Measurements from ENCODE around the gene ANKRD33.

The ANKRD33 gene

DNA sequence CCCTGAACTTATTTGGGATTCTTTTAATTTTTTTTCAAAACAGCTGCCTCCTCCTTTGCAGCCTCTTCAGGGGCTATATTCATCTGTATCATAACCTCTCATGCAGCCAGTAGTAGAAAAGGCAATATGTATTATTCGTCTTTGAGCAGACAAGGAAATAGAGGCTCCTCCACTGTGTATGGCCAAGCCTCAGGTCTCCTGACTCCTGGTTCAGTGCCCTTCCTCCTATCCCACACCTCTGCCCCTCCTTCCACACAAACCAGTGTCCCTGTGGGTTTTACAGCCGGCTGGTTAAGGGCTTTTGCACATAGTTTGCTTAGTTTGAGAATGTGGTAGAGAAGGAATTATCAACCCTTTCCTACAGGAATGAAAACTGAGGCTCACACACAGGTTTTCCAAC, 10.6 kb downstream of the ANKRD33 start:
- in situ Hi-C loops (cut with HindIII; ENCODE audit: low sequenced_read_pairs) = no loop called here

DNA sequence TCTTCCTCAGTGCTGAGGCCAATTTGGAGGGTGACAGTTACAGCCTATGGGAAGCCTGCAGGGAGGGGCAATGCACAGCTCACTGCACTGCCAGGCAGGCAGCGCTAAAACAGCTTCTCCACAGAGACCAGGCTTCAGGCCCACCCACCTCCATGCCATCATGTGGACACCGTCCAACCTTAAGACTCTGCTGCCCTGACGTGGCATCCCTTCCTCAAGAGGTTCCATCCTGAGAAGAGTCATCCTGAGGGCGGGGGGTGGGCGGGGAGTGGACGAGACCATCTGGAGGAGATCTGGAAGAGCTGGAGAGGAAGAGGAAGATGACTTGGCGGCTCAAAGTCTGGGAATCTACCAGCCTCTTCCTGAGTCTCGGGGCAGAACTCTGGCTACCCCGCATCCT, 11.0 kb downstream of the ANKRD33 start:
- in situ Hi-C loops (cut with HindIII; ENCODE audit: low sequenced_read_pairs) = no loop called here

DNA sequence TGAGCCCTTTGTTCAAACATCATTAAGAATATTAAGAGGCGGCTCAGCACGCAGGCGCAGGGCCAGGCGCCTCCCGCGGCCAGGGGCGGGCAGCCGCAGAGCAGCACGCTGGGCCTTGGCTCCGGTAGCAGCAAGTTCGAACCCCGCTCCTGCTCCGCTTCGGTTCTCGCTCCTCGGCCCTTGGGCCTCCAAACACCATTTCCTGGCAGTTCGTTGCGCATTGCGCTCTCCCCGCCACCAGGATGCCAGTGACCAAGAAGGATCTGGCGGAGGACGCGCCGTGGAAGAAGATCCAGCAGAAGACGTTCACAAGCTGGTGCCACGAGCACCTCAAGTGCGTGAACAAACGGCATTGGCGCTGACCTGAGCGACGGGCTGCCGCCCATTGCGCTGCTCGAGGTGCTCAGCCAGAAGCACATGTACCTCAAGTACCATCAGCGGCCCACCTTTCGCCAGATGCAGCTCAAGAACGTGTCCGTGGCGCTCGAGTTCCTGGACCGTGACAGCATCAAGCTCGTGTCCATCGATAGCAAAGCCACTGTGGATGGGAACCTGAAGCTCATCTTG, 12.5 kb downstream of the ANKRD33 start:
- in situ Hi-C loops (cut with HindIII; ENCODE audit: low sequenced_read_pairs) = no loop called here

DNA sequence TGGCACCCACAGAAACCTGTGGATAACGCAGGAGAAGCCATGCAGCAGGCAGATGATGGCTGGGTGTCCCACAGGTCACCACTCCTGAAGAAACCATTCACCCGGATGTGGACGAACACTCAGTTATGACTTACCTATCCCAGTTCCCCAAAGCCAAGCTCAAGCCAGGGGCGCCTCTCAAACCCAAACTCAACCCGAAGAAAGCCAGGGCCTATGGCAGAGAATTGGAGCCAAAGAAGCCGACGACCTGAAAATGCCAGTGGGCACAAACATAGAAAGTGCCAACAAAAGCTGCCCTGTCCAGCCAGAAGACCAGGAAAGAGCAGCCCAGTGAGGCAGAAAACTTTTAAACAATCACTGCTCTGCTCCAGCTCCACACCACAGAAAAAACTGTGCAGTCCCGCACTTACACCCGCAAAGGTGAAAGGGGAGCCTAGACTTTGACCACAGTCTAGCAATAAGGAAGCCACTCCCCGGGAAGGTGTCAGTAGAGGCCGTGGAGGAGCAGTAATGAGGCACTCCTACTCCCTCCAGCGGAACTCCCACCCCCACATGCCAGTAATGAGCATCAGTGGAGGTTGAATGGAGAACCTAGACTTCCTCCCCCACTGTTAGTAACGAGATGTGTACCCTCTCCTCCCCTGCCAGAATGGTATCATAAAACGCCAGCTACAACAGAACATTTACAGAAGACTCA, 13.4 kb downstream of the ANKRD33 start:
- in situ Hi-C loops (cut with HindIII; ENCODE audit: low sequenced_read_pairs) = no loop called here

DNA sequence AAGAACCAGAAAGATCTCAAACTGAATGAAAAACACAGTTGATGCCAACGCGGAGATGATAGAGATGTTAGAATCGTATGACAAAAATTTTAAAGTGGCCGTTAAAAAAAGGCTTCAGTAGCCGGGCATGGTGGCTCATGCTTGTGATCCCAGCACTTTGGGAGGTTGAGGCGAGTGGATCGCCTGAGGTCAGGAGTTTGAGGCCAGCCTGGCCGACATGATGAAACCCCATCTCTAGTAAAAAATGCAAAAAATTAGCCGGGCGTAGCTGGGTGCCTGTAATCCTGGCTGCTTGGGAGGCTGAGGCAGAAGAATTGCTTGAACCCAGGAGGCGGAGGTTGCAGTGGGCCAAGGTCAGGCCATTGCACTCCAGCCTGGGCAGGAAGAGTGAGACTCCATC, 14.0 kb downstream of the ANKRD33 start:
- in situ Hi-C loops (cut with HindIII; ENCODE audit: low sequenced_read_pairs) = no loop called here

DNA sequence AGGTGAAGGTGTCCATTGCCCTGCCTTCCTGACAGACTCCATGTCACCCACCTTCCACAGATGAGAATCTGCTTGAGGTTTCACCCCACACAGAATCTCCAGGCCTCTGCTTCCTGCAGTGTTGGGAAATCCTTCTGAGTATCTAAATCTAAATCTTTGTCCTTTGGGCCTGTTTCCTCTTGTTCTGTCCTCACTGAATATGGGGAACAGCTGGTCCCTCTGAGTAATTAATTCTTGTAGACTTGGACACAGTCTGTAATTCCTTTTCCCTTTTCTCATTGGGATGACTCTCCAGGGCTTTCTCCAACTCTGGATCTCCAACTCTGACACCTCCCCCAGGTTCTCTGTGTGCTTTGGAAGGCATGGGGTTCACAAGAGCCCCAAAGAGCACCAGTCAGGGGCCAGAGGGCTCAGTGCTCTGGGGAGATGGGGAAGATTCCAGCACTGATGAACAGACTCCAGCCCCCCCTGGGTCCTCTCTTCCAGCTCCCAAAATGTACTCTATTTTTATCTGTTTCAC, 17.1 kb downstream of the ANKRD33 start:
- in situ Hi-C loops (cut with HindIII; ENCODE audit: low sequenced_read_pairs) = no loop called here

DNA sequence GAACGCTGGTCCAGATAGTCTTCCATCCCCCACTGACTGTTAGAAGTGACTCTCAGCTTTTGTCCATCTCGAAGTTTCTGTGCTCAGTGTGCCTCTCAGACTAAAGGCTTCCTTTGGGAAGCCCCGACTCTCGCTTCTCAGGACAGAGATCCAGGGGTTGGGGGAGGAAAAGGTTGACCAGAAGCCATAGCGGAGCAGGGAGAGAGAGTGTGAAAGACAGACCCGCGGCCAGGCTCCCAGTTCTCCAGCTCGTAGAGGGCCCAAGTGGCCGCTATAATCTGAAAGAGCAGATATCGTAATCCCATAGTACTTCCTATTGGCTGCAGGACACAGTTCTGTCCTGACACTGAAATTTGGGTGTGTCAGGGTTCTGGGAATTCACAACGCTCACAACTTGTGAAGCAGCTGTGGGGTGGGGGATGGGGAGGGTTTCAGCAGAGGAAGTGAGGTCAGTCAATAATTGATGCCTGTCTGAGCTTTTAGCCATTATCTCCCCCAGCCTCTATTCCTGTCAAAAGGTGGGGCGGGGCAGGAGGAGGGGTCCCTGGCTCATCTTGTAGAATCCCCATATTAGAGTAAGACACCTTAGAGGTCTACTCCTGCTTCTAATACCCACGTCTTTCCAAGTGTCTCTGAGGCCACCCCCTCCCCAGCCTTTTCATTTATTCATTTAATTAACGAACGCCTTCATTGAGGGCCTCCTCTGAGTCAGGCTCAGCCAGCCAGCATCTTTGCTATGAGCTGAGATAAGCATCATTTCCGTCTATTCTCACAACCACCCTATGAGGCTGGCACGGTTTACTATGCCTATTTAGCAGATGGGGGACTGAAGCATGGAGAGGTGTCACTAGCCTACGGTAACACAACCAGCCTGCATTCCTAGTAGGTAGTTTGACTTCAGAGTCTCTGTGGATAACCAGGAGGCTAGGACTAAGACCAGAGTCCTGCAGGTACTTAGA, 17.8 kb downstream of the ANKRD33 start:
- in situ Hi-C loops (cut with HindIII; ENCODE audit: low sequenced_read_pairs) = no loop called here

DNA sequence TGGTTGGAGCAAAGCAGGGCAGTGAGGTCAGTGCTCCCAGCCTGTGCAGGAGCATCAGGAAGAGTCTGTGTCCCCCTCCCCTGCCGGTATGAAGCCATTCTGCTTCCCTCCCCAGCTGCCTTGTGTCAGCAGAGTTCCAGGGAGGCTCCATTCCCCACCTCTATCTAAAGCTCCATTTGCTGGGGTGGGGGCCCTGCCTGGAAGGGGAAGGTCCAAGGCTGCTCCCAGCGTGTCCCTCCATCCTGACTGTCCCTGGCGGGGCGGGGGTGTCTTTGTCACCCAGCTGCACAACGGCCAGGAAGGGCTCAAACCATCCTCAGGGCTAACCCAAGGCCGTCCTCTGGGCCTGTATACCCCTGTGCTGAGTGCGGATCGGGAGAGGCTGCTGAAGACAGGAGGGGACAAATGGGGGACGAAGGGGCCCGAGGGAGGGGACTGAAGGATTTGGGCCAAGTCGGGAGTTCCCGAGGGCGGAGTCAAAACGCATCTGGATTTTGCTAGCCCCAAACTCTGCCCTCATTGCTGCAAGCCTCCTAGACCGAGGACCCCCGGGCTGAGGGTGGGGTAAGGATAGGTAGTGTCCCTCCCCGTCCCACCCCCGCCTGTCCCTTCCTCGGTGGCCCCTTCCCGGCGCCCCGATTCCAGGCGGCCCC, 18.7 kb downstream of the ANKRD33 start:
- in situ Hi-C loops (cut with HindIII; ENCODE audit: low sequenced_read_pairs) = no loop called here

DNA sequence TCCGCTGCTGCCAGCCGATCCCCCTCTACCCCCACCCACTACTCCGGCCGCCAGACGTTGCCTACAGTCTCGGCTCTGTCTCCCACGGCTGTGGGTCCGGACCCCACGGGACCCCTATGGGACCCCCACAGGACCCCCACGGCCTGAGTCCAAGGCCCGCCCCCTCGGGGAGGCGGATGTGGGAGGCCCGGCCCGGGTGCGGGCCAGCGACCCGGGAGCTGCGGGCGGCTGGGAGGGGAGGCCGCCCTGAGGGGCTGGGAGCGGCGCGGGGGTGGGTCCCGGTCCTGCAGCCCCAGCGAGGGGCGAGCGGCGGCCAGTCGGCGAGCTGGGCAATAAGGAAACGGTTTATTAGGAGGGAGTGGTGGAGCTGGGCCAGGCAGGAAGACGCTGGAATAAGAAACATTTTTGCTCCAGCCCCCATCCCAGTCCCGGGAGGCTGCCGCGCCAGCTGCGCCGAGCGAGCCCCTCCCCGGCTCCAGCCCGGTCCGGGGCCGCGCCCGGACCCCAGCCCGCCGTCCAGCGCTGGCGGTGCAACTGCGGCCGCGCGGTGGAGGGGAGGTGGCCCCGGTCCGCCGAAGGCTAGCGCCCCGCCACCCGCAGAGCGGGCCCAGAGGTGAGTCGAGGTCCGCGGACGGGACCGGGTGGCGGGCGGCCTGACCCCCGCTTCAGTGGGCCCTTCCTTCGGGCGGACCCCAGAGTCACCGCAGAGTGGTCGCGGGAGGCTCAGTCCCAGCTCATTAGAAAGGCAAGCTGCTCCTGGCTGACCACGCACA, 19.4 kb downstream of the ANKRD33 start, which contains the start of gene ACVRL1:
TSS of gene ACVRL1 (plus strand) at position 422 of the 773 bp plus-strand sequence. CDS start 4,971 bp downstream, outside the sequence.
- in situ Hi-C loops (cut with HindIII; ENCODE audit: low sequenced_read_pairs) = no loop called here

DNA sequence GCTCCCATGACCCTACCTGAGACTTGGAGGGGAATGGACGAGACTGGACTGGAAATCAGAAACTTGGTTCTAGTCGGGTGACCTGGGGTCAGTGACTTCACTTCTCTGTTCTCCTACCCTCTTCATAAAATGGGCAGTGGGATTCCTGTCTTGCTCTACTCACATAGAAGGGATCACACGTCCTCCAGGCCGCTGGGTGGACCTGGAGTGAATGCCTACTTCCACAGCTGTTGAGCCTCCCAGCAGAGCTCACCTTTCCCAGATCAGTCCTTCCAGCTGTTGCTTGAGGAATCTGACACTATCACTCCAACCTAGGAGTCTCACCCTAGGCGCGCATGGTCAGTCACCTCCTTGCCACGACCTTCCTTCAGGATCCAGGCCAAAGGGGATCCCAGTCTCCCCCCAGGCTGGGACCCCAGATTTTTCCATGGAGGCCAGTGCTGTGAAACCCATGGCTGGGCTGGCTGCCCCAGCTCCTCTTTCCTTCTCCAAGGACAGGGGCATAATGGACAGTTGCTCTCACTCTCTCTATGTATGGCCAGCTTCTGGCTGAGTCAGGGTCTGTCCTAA, 20.0 kb downstream of the ANKRD33 start:
- in situ Hi-C loops (cut with HindIII; ENCODE audit: low sequenced_read_pairs) = no loop called here

DNA sequence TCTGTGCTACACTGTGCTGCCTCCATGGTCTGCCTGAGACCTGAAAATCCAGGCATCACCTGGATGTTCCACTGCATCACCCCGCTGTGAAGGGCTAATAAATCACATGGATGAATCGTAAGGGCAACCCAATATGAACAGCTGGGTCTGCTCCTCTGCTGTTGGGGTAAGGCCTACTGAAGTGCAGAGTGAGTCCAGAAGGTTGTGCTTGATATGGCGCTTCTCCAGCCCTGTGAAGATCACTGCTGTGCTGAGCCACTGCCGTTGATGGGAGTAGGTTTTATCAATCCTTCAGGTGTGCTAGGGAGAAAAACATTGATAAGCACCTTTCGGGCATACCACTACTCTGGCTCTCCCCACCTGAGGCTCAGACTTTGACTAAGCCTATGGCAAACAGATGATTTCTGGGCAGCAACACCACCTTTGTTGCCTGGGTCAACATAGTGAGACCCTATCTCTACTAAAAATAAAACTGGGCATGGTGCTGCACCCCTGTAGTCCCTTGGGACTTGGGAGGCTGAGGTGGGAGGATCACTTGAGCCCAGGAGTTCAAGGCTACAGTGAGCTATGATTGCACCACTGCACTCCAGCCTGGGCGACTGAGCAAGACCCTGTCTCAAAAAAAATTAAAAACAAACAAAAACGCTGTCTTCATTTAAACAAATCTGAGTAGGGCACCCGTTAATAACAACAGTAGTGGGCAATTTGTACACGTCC, 21.1 kb downstream of the ANKRD33 start:
- in situ Hi-C loops (cut with HindIII; ENCODE audit: low sequenced_read_pairs) = no loop called here

DNA sequence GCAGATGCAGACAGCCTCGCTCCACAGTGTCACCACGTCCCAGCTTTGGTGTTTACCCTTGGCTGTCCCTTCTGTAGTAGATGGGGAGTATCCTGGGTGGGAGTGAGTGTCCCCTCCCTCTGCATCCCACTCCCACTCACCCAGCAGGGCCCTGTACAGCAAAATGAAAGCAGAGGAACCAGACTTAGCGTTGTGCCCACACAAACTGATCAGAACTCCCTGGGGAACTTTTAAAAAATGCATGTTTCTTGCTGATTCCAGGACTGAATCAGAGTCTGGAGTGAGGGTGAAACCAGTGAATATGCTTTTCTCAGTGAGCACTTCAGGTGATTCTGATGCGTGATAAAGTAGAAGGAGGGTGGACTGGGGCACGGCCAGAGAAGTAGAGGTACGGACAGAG, 22.3 kb downstream of the ANKRD33 start:
- in situ Hi-C loops (cut with HindIII; ENCODE audit: low sequenced_read_pairs) = no loop called here

DNA sequence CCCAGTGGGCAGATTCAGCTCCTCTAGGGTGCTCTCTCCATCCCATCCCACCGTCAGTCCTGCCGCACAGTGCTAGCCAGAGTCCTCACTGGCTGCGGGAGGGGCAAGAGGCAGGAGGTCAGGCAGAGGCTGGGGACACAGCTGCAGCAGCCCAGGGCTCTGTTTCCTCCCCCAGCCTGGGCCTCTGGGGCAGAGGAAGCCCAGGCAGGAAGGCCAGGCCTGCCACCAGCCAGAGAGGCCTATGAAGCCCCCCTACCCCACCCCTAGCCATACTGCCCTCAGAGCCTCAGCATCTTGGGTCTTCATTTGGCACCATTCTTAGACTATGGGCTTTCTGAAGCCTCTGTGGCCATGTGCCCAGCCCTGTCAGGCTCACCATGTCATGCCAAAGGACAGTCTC, 22.8 kb downstream of the ANKRD33 start:
- in situ Hi-C loops (cut with HindIII; ENCODE audit: low sequenced_read_pairs) = no loop called here

DNA sequence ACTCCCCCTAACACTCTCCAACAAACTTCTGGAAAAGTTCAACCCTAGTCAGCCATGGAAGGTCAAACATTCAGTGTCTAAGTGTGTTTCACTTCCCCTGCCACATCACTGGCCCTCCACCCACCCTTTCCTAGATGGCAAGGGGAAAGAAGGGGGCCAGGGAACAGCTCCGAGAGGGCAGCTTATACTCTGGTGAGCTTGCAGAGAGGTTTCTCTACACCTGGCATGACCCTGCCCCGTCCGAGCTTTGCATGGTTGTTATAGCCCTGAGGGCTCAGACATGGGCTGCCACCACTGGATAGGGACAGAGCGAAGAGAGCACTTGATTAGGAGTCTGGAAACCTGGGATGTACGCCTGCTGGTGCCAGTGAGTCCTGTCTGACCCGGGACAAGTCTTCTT, 23.4 kb downstream of the ANKRD33 start:
- in situ Hi-C loops (cut with HindIII; ENCODE audit: low sequenced_read_pairs) = no loop called here

DNA sequence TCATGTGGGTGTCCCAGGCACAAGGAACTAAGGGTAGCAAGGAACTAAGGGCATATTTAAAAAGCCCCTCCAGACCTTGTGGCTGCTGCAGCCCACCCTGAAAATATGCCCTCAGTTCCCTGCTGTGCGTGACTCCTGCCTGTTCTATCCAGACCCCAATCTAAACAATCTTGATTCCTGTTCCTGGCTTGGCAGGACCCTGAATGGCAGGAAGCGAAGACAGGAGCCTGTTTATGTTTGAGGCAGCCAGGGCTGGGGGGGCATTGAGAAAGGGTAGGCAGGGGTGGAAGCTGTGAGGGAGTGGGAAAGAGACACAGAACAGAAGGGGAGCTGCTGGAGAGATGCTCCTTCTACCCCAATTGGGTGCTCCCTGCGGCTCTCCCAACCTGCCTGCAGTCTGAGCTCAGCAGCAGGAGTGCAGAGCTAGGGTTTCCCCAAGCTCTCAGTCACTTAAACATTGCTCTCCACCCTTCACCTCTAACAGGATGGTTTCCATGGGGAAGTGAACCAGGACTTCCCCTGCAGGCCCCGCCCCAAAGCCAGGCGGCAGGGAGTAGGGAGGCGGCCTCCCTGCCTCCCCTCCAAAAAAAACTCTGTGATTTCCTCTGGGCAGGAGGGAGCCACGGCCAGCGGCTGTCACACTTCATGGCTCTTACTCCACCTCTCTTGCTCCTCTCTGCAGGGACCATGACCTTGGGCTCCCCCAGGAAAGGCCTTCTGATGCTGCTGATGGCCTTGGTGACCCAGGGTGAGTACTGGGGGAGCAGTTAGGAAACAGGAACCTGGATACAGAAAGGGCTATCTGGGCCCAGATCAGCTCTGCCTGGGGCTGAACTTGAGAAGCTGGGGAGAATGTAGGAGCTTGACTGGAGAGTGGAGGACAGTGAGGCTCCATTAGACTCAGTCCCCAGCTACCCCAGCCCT, 24.1 kb downstream of the ANKRD33 start:
- in situ Hi-C loops (cut with HindIII; ENCODE audit: low sequenced_read_pairs) = no loop called here

DNA sequence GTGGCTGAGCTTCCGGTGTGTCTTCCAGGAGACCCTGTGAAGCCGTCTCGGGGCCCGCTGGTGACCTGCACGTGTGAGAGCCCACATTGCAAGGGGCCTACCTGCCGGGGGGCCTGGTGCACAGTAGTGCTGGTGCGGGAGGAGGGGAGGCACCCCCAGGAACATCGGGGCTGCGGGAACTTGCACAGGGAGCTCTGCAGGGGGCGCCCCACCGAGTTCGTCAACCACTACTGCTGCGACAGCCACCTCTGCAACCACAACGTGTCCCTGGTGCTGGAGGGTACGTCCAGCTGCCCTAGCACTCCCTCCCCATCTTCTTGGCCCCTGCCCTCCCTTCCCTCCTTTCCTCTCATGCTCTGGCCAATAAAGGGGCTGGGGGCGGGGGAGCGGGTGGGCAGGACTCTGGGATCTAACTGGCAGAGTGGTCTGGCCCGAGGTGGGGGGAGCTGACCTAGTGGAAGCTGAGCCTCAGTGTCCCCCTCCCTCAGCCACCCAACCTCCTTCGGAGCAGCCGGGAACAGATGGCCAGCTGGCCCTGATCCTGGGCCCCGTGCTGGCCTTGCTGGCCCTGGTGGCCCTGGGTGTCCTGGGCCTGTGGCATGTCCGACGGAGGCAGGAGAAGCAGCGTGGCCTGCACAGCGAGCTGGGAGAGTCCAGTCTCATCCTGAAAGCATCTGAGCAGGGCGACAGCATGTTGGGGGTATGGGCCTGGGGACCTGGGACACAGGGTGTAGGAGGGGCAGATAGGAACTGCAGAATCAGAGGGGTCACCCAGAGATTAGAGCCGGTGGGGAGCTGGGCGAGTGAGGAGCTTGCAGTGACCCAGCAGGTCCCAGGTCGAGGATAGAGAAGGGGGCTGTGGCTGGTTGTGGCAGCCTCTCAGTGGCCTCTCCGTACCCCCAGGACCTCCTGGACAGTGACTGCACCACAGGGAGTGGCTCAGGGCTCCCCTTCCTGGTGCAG, 25.4 kb downstream of the ANKRD33 start:
- in situ Hi-C loops (cut with HindIII; ENCODE audit: low sequenced_read_pairs) = no loop called here

Measured in DLD1 (cell line).